ENCODE data around the gene PRDM12. TPM values are rescaled to one million over a fixed set of nuclear protein-coding genes. Genes with fewer than 3 reads are reported as not detected.

PRDM12 gene
- total and polyA plus RNA-seq, 2 of the 8 experiments (the other 6 are each of a cell fraction or from before 2014, with no cell fraction given) = 0.14 to 0.22 TPM

GRCh38 chr9:130630071-130630450 is 34.3 kb upstream of the PRDM12 start (continued):
- no peak for TF ChIP-seq CTCF (IDR thresholded peaks at IDR 0.05; ENCODE audit: control extremely low read depth in 1 of 3, insufficient read depth in 1 of 3, low read depth in 1 of 3, low read length in 3 of 3)
- no peak for TF ChIP-seq ATF3 (IDR thresholded peaks at IDR 0.05; ENCODE audit: insufficient read depth, low read depth, low read length)
- TF ChIP-seq RXRA (IDR thresholded peaks at IDR 0.05; ENCODE audit: insufficient read depth, low read depth, low read length) = no peak
